Loucy (cell line): ENCODE data around the gene OR6C70.

Experiments used
- H2AFZ ChIP-seq: fragments of 200-600 bp; sonication (generic); 2 replicates; pipeline ENCODE4 v1.6.0; 2016; ENCODE audit warnings: antibody characterized with exemption, mild to moderate bottlenecking, low read length, moderate library complexity
- H3F3A ChIP-seq: fragments of 200-600 bp; 2 replicates; pipeline ENCODE4 v1.6.0; 2016; ENCODE audit warnings: antibody characterized with exemption, low read depth, mild to moderate bottlenecking
- H3K27me3 ChIP-seq: fragments of 200-600 bp; sonication (generic); 2 replicates; pipeline ENCODE4 v1.6.1; 2014; ENCODE audit warnings: low read length, mild to moderate bottlenecking; ENCODE audit not compliant: insufficient read depth, poor library complexity, severe bottlenecking
- H3K36me3 ChIP-seq: fragments of 200-600 bp; sonication (generic); 2 replicates; pipeline ENCODE4 v1.6.1; 2016; ENCODE audit warnings: low read length; ENCODE audit not compliant: insufficient read depth
- H3K4me1 ChIP-seq: fragments of 200-600 bp; sonication (generic); 2 replicates; pipeline ENCODE4 v1.5.1; 2014; ENCODE audit warnings: low read length, mild to moderate bottlenecking; ENCODE audit not compliant: insufficient read depth, poor library complexity, severe bottlenecking
- H3K4me2 ChIP-seq: fragments of 200-600 bp; sonication (generic); 2 replicates; pipeline ENCODE4 v1.6.0; 2014; ENCODE audit warnings: antibody characterized with exemption, low read length, low read depth, mild to moderate bottlenecking; ENCODE audit not compliant: poor library complexity, severe bottlenecking
- H3K4me3 ChIP-seq: fragments of 200-600 bp; sonication (generic); 2 replicates; pipeline ENCODE4 v1.5.1; 2014; ENCODE audit warnings: low read length, mild to moderate bottlenecking, mixed read lengths; ENCODE audit not compliant: poor library complexity, severe bottlenecking
- H3K79me2 ChIP-seq: fragments of 200-600 bp; sonication (generic); 2 replicates; pipeline ENCODE4 v1.6.1; 2014; ENCODE audit warnings: low read length; ENCODE audit not compliant: insufficient read depth
- H3K9ac ChIP-seq: fragments of 200-600 bp; sonication (generic); 2 replicates; pipeline ENCODE4 v1.6.0; 2014; ENCODE audit warnings: mild to moderate bottlenecking, low read depth, low read length, moderate library complexity; ENCODE audit not compliant: poor library complexity, severe bottlenecking
- H3K9me2 ChIP-seq: fragments of 200-600 bp; sonication (generic); replicated peaks from 2 replicates; pipeline ENCODE4 v1.6.1; 2016; ENCODE audit warnings: low read depth, low read length, mixed read lengths
- H3K9me3 ChIP-seq: fragments of 200-600 bp; sonication (generic); 2 replicates; pipeline ENCODE4 v1.6.1; 2014; ENCODE audit warnings: mild to moderate bottlenecking, antibody characterized with exemption, low read length, low read depth; ENCODE audit not compliant: insufficient read depth
- H4K20me1 ChIP-seq: fragments of 200-600 bp; sonication (generic); 2 replicates; pipeline ENCODE4 v1.6.0; 2014; ENCODE audit warnings: antibody characterized with exemption, low read length, mild to moderate bottlenecking; ENCODE audit not compliant: insufficient read depth, poor library complexity, severe bottlenecking
- EZH2phosphoT487 ChIP-seq: fragments of 200-600 bp; IDR thresholded peaks from 2 replicates; pipeline ENCODE4 v1.6.1; 2018; ENCODE audit warnings: antibody characterized with exemption, mild to moderate bottlenecking, moderate library complexity, borderline replicate concordance
- TF ChIP-seq, protein P1 (sequence below): fragments of 200-600 bp; sonication (generic); conservative IDR thresholded peaks from 2 replicates; pipeline ENCODE4 v1.5.1; 2014; ENCODE audit warnings: mild to moderate bottlenecking, antibody characterized with exemption, low read length

The OR6C70 gene

DNA sequence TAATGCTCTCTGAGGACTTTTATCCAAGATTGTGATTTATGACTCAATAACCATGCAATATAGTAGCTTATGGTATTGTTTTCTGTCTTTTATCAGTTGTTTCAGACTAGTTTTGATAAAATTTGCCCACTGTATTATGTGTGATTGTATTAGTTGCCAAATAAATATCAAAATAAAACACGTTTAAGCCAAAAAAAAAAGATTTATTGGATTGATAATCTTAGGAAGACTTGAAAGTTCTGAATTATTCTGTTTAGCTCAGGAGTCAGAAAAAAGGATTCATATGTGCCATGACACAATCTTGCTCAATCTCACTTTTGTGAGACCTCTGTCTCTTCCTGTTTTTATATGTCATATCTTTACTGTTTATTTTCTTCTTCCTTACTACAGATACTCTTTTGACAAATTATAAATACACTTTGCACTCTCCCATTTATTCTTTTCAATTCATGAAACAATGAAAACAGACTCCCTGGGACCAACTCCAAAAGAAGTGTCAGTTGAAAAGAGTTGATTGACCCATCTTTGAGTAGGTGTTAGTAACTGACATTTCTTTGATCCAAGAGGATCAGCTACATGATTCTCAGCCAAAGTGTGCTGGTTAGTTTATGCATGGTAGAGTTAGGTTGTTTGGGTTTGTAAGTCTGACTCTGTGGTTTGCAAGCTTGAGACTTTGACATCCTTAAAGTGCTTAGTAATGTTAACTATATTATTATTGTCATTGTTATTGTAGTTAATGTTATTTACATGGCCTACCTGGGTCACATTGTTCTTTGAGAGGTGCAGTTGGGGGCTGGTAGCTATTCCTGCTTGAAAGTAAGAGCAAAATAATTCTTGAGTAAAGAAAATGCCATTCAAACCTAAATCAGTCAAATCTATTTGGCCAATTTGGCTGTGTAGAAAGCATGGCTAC, 41.4 kb downstream of the OR6C70 start:
- Histone ChIP-seq H3F3A (no peaks in the 10 kb centered on the region), H3K36me3 (no peaks in the 10 kb centered on the region), H3K4me3 (no peak overlapping the region), H3K79me2 (no peaks in the 10 kb centered on the region), H3K9me2 (no peaks in the 10 kb centered on the region), H3K27me3 (no peaks in the 10 kb centered on the region), H3K4me1 (no peaks in the 10 kb centered on the region), H3K9ac (no peak overlapping the region), H2AFZ (no peak overlapping the region), H3K9me3 (no peaks in the 10 kb centered on the region), H3K4me2 (no peak overlapping the region), H4K20me1 (no peaks in the 10 kb centered on the region)
- TF ChIP-seq, protein P1, sequence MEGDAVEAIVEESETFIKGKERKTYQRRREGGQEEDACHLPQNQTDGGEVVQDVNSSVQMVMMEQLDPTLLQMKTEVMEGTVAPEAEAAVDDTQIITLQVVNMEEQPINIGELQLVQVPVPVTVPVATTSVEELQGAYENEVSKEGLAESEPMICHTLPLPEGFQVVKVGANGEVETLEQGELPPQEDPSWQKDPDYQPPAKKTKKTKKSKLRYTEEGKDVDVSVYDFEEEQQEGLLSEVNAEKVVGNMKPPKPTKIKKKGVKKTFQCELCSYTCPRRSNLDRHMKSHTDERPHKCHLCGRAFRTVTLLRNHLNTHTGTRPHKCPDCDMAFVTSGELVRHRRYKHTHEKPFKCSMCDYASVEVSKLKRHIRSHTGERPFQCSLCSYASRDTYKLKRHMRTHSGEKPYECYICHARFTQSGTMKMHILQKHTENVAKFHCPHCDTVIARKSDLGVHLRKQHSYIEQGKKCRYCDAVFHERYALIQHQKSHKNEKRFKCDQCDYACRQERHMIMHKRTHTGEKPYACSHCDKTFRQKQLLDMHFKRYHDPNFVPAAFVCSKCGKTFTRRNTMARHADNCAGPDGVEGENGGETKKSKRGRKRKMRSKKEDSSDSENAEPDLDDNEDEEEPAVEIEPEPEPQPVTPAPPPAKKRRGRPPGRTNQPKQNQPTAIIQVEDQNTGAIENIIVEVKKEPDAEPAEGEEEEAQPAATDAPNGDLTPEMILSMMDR = no peak
- no peak for TF ChIP-seq EZH2phosphoT487

- no peak within 1 kb of the TSS for H2AFZ ChIP-seq
- H3F3A ChIP-seq = no peaks in the 10 kb centered on the region
- no peak within 1 kb of the TSS for H3K4me3 ChIP-seq
- H3K79me2 ChIP-seq = no peaks in the 10 kb centered on the region
- no peaks in the 10 kb centered on the region for H3K27me3 ChIP-seq
- TF ChIP-seq, protein P1 = no peak
- no peak for TF ChIP-seq EZH2phosphoT487
- H3K4me1 ChIP-seq = no peaks in the 10 kb centered on the region
- no peaks in the 10 kb centered on the region for H4K20me1 ChIP-seq
- no peak within 1 kb of the TSS for H3K4me2 ChIP-seq
- no peaks in the 10 kb centered on the region for H3K9me2 ChIP-seq
- no peak within 1 kb of the TSS for H3K9ac ChIP-seq
- no peaks in the 10 kb centered on the region for H3K9me3 ChIP-seq
- no peaks in the 10 kb centered on the region for H3K36me3 ChIP-seq
These were observed 44.0 kb downstream of the OR6C70 start, which contains the start of gene OR6C76 for GRCh38 chr12:55425954-55426353. OR6C76 (plus strand) TSS chr12:55426254; CDS start chr12:55426254, 0 bp downstream.

- Histone ChIP-seq H3K79me2 (no peaks in the 10 kb centered on the region), H3K9me2 (no peaks in the 10 kb centered on the region), H2AFZ (no peak overlapping the region), H3K4me2 (no peak overlapping the region), H3K9me3 (no peaks in the 10 kb centered on the region), H3K36me3 (no peaks in the 10 kb centered on the region), H3F3A (no peaks in the 10 kb centered on the region), H4K20me1 (no peaks in the 10 kb centered on the region), H3K9ac (no peak overlapping the region), H3K27me3 (no peaks in the 10 kb centered on the region), H3K4me1 (no peaks in the 10 kb centered on the region), H3K4me3 (no peak overlapping the region)
- no peak for TF ChIP-seq EZH2phosphoT487
- TF ChIP-seq, protein P1 = no peak
These were observed 49.5 kb downstream of the OR6C70 start for GRCh38 chr12:55420307-55420962.
